Keratinocyte (primary cell): ENCODE results near the gene SMYD5. TPM values are rescaled to one million over a fixed set of nuclear protein-coding genes. Genes with fewer than 3 reads are reported as not detected.

ENCODE experiments used
- DNase-seq: peaks from one replicate; pipeline ENCODE4 v3.0.0-alpha.2; 2011; ENCODE audit warnings: low read depth, missing footprints, low spot score
- FAIRE-seq: peaks from 2 replicates; lab custom pipeline; 2011; peaks lifted over from hg19 to GRCh38; lab: Jason Lieb, UNC
- H2AFZ ChIP-seq: 2 replicates; pipeline ENCODE4 v1.6.0; 2012; ENCODE audit warnings: low read length, control low read depth, inconsistent platforms; ENCODE audit not compliant: control insufficient read depth
- H3K27ac ChIP-seq: 2 replicates; pipeline ENCODE4 v1.5.1; 2011; ENCODE audit warnings: low read length; ENCODE audit not compliant: control insufficient read depth, insufficient read depth
- H3K27me3 ChIP-seq: 3 replicates; pipeline ENCODE4 v1.6.0; 2011; ENCODE audit warnings: low read length; ENCODE audit not compliant: control insufficient read depth, insufficient read depth; ENCODE audit errors: extremely low read depth
- H3K36me3 ChIP-seq, 2 experiments: 2 replicates in 1 of 2; 3 replicates in 1 of 2; pipeline ENCODE4 v1.5.1; 2011; ENCODE audit warnings: low read length in 2 of 2, mild to moderate bottlenecking in 1 of 2; ENCODE audit not compliant: control insufficient read depth in 2 of 2, insufficient read depth in 2 of 2; ENCODE audit errors: extremely low read depth in 1 of 2
- H3K4me1 ChIP-seq: 3 replicates; pipeline ENCODE4 v1.5.1; 2011; ENCODE audit warnings: low read length; ENCODE audit not compliant: control insufficient read depth, insufficient read depth; ENCODE audit errors: extremely low read depth
- H3K4me2 ChIP-seq: 3 replicates; pipeline ENCODE4 v1.6.0; 2011; ENCODE audit warnings: low read depth, low read length; ENCODE audit not compliant: control insufficient read depth, insufficient read depth; ENCODE audit errors: extremely low read depth
- H3K4me3 ChIP-seq, 3 experiments: fragments of 200-600 bp in 1 of 3; sonication (generic) in 1 of 3; 2 replicates in 2 of 3; 3 replicates in 1 of 3; pipeline ENCODE4 v1.5.1; 2011 to 2016; ENCODE audit warnings: low read length in 3 of 3, mild to moderate bottlenecking in 3 of 3, control low read depth in 2 of 3, inconsistent platforms in 1 of 3, low read depth in 1 of 3, mixed read lengths in 1 of 3, mixed run types in 1 of 3, moderate library complexity in 1 of 3; ENCODE audit not compliant: control insufficient read depth in 2 of 3, insufficient read depth in 2 of 3; ENCODE audit errors: extremely low read depth in 1 of 3
- H3K79me2 ChIP-seq: 2 replicates; pipeline ENCODE4 v1.6.0; 2012; ENCODE audit warnings: low read length; ENCODE audit not compliant: control insufficient read depth, insufficient read depth
- H3K9ac ChIP-seq: 3 replicates; pipeline ENCODE4 v1.6.0; 2011; ENCODE audit warnings: low read length; ENCODE audit not compliant: control insufficient read depth, insufficient read depth; ENCODE audit errors: extremely low read depth
- H3K9me1 ChIP-seq: 3 replicates; pipeline ENCODE4 v1.6.0; 2011; ENCODE audit warnings: low read length; ENCODE audit not compliant: control insufficient read depth, insufficient read depth; ENCODE audit errors: extremely low read depth
- H3K9me3 ChIP-seq: 2 replicates; pipeline ENCODE4 v1.5.1; 2012; ENCODE audit warnings: low read depth, low read length; ENCODE audit not compliant: control insufficient read depth
- H4K20me1 ChIP-seq: 3 replicates; pipeline ENCODE4 v1.6.0; 2011; ENCODE audit warnings: low read length; ENCODE audit not compliant: control insufficient read depth, insufficient read depth; ENCODE audit errors: extremely low read depth
- EZH2 ChIP-seq: IDR thresholded peaks from one replicate; pipeline ENCODE4 v1.6.1; 2012; ENCODE audit warnings: inconsistent platforms, mild to moderate bottlenecking, low read length, moderate library complexity
- dilution Hi-C: fragments of 300-500 bp; cut with MboI; formaldehyde crosslinking; loops from one replicate; pipeline ENCODE4 v1.7.0; 2020; ENCODE audit warnings: low sequenced_read_pairs; ENCODE audit not compliant: extremely low pct_ligation_motif_present
- polyA plus RNA-seq, 5 experiments: library from polyadenylated mRNA; depleted of rRNA in 3 of 5; stranded (reverse) in 3 of 5; stranded (forward) in 1 of 5; unstranded in 1 of 5; fragments of >200 nt; gene quantifications; 1 replicate in 1 of 5; 2 replicates in 3 of 5; 3 replicates in 1 of 5; pipeline versions ENCODE4 v1.2.1 to v1.2.3, GENCODE V29; 2011 to 2012; ENCODE audit warnings: missing spikeins in 2 of 5, low read depth in 1 of 5, low replicate concordance in 1 of 5
- TF ChIP-seq, protein P1 (sequence below), 3 experiments: IDR thresholded peaks in 1 of 3; conservative IDR thresholded peaks in 1 of 3; optimal IDR thresholded peaks in 1 of 3; 2 replicates in 2 of 3; 3 replicates in 1 of 3; pipeline versions ENCODE3 to v1.5.1; 2011; ENCODE audit warnings: low read length in 3 of 3, mild to moderate bottlenecking in 3 of 3, moderate library complexity in 2 of 3, control low read depth in 1 of 3, inconsistent platforms in 1 of 3; ENCODE audit not compliant: insufficient read depth in 2 of 3; ENCODE audit errors: extremely low read depth in 1 of 3

The SMYD5 gene
- polyA plus RNA-seq, 1 donor (not counting 4 experiments of a cell fraction or from before 2014, with no cell fraction given), result 18.6 TPM

DNA sequence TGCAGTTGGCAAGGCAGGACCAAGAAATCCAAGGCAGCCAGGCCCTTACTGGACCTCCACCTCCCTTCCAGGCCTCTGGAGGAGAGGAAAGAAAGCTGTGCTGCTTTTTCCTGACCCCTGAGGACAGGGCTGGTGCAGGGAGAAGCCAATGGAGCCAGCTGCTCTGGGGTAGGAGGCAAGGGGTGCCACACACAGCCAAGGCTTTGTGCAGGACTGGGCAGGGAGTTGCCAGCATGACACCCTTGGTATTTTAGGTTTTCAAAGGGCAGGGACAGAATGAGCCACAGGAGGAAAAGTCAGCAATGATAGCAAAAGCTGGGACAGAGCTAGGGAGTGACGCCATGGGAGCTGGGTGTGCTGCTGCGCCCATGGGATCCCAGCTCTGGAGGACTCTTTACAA lies 43.0 kb downstream of the SMYD5 start:
- peaks cover 5% of the 10 kb centered on the region for H3K9me1 ChIP-seq
- no peak overlapping the region for H3K9ac ChIP-seq
- H3K27ac ChIP-seq, result no peak overlapping the region
- FAIRE-seq (no peak), DNase-seq (no peak)
- peaks cover 14 to 26% of the 10 kb centered on the region in 2 experiments for H3K36me3 ChIP-seq
- dilution Hi-C loops, result no loop called here
- no peak for TF ChIP-seq EZH2
- TF ChIP-seq, protein P1, sequence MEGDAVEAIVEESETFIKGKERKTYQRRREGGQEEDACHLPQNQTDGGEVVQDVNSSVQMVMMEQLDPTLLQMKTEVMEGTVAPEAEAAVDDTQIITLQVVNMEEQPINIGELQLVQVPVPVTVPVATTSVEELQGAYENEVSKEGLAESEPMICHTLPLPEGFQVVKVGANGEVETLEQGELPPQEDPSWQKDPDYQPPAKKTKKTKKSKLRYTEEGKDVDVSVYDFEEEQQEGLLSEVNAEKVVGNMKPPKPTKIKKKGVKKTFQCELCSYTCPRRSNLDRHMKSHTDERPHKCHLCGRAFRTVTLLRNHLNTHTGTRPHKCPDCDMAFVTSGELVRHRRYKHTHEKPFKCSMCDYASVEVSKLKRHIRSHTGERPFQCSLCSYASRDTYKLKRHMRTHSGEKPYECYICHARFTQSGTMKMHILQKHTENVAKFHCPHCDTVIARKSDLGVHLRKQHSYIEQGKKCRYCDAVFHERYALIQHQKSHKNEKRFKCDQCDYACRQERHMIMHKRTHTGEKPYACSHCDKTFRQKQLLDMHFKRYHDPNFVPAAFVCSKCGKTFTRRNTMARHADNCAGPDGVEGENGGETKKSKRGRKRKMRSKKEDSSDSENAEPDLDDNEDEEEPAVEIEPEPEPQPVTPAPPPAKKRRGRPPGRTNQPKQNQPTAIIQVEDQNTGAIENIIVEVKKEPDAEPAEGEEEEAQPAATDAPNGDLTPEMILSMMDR (optimal IDR thresholded peaks at IDR 0.05 in 1 of 3, IDR thresholded peaks at IDR 0.05 in 1 of 3, conservative IDR thresholded peaks at IDR 0.05 in 1 of 3; ENCODE audit: extremely low read depth in 1 of 3, insufficient read depth in 2 of 3, low read length in 3 of 3), result no peak
- no peaks in the 10 kb centered on the region for H3K79me2 ChIP-seq
- peaks cover 26% of the 10 kb centered on the region for H3K4me1 ChIP-seq
- no peak overlapping the region for H3K4me2 ChIP-seq
- H3K27me3 ChIP-seq, result no peaks in the 10 kb centered on the region
- H3K9me3 ChIP-seq, result no peaks in the 10 kb centered on the region
- no peak overlapping the region for H3K4me3 ChIP-seq
- no peaks in the 10 kb centered on the region for H4K20me1 ChIP-seq
- no peak overlapping the region for H2AFZ ChIP-seq

DNA sequence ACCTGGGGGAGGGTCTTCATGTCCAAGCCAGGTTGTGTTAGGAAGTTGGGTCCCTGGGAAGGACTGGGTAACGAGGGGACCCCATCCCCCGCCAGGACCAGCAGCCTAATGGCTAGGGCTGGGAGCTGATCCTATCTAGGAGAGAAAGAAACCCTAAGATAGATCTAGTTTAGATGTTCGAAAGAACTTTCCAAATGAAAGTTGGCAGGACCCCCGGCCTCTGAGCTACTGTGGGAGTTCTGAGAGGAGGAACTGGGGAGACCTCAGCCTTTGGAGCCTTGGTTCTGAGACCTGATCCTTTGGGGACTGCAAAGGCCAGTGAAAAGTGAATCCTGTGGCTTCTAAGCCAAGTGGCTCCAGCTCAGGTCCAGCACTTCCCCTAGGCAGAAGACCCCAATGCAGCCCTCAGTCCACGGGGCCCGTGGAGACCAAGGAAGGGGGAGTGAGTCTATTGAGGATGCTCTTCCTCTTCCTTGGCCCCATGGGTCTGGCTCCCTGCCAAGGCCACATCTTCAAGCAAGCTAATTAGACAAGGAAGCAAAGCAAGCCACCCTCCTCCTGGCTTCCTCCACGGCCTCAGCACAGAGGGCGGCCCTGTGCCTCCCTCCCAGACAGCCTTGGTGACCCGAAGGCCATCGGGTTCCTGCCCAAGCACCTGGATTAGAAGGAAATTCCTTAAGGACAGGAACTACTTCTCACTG lies 43.5 kb downstream of the SMYD5 start:
- Histone ChIP-seq H3K9ac (no peak overlapping the region), H3K9me3 (no peaks in the 10 kb centered on the region), H3K4me2 (no peak overlapping the region), H4K20me1 (no peaks in the 10 kb centered on the region), H3K4me3 (no peak overlapping the region), H3K36me3 (peaks cover 13 to 23% of the 10 kb centered on the region in 2 experiments), H3K27ac (no peak overlapping the region), H2AFZ (no peak overlapping the region), H3K4me1 (peaks cover 26% of the 10 kb centered on the region), H3K9me1 (peaks cover 5% of the 10 kb centered on the region), H3K27me3 (no peaks in the 10 kb centered on the region), H3K79me2 (no peaks in the 10 kb centered on the region)
- FAIRE-seq (no peak), DNase-seq (no peak)
- no peak for TF ChIP-seq EZH2
- TF ChIP-seq, protein P1 (optimal IDR thresholded peaks at IDR 0.05 in 1 of 3, IDR thresholded peaks at IDR 0.05 in 1 of 3, conservative IDR thresholded peaks at IDR 0.05 in 1 of 3; ENCODE audit: extremely low read depth in 1 of 3, insufficient read depth in 2 of 3, low read length in 3 of 3), result no peak
- dilution Hi-C loops, result no loop called here
